Measurements from ENCODE around the gene FOXE3. TPM values are rescaled to one million over a fixed set of nuclear protein-coding genes. Genes with fewer than 3 reads are reported as not detected.

FOXE3 gene
- total RNA-seq, 6 experiments from 2014 or later = not detected

DNA sequence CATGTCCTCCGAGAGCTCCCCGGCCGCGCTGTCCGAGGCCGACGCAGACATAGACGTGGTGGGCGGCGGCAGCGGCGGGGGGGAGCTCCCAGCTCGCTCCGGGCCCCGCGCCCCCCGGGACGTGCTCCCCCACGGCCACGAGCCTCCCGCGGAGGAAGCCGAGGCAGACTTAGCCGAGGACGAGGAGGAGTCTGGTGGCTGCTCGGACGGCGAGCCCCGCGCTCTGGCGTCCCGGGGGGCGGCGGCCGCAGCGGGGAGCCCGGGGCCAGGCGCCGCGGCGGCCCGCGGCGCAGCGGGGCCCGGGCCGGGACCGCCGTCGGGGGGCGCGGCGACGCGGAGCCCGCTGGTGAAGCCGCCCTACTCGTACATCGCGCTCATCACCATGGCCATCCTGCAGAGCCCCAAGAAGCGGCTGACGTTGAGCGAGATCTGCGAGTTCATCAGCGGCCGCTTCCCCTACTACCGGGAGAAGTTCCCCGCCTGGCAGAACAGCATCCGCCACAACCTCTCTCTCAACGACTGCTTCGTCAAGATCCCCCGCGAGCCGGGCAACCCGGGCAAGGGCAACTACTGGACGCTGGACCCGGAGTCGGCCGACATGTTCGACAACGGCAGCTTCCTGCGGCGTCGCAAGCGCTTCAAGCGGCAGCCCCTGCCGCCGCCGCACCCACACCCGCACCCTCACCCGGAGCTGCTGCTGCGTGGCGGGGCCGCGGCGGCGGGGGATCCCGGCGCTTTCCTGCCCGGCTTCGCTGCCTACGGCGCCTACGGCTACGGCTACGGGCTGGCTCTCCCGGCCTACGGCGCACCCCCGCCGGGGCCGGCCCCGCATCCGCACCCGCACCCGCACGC is 22.3 kb downstream of the FOXE3 start:
- Mint-ChIP-seq H3K9me3 (no peaks in the 10 kb centered on the region), H3K4me1 (ENCODE audit: low read depth) (peaks cover 25% of the 10 kb centered on the region), H3K27ac (no peak overlapping the region), H3K4me3 (no peak overlapping the region), H3K27me3 (ENCODE audit: insufficient read depth) (peaks cover under 1% of the 10 kb centered on the region; the same call in 1 of the 2 replicates), H3K36me3 (ENCODE audit: low read depth) (no peaks in the 10 kb centered on the region)
- no peak for DNase-seq
- TF ChIP-seq, protein P1, sequence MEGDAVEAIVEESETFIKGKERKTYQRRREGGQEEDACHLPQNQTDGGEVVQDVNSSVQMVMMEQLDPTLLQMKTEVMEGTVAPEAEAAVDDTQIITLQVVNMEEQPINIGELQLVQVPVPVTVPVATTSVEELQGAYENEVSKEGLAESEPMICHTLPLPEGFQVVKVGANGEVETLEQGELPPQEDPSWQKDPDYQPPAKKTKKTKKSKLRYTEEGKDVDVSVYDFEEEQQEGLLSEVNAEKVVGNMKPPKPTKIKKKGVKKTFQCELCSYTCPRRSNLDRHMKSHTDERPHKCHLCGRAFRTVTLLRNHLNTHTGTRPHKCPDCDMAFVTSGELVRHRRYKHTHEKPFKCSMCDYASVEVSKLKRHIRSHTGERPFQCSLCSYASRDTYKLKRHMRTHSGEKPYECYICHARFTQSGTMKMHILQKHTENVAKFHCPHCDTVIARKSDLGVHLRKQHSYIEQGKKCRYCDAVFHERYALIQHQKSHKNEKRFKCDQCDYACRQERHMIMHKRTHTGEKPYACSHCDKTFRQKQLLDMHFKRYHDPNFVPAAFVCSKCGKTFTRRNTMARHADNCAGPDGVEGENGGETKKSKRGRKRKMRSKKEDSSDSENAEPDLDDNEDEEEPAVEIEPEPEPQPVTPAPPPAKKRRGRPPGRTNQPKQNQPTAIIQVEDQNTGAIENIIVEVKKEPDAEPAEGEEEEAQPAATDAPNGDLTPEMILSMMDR (IDR thresholded peaks at IDR 0.05) = no peak

DNA sequence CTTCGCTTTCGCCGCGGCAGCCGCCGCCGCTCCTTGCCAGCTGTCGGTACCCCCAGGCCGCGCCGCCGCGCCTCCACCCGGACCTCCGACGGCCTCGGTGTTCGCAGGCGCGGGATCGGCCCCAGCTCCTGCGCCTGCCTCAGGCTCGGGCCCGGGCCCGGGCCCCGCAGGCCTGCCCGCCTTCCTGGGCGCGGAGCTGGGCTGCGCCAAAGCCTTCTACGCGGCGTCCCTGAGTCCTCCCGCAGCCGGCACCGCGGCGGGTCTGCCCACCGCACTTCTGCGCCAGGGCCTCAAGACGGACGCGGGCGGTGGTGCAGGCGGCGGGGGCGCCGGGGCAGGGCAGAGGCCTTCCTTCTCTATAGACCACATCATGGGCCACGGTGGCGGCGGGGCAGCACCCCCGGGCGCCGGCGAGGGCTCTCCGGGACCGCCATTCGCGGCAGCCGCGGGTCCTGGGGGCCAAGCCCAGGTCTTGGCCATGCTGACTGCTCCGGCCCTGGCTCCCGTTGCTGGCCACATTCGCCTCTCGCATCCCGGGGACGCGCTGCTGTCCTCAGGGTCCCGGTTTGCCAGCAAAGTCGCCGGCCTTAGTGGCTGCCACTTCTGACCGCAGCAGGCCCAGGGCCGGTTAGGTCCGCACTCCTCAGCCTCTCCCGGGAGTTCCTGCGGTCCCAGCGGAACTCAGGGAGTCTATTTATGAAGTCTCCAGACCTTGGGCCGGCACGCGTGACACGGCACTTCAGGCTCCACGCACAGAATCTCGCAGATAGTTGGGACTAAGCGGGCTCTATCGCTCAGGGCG is 23.1 kb downstream of the FOXE3 start:
- no peak for DNase-seq
- Mint-ChIP-seq H3K36me3 (ENCODE audit: low read depth) (peaks cover under 1% of the 10 kb centered on the region; the same call in 1 of the 2 replicates), H3K27ac (no peak overlapping the region), H3K4me1 (ENCODE audit: low read depth) (peaks cover 20% of the 10 kb centered on the region), H3K4me3 (no peak overlapping the region), H3K27me3 (ENCODE audit: insufficient read depth) (peaks cover 7% of the 10 kb centered on the region), H3K9me3 (peaks cover 2% of the 10 kb centered on the region; the same call in 1 of the 2 replicates)
- TF ChIP-seq, protein P1 (IDR thresholded peaks at IDR 0.05) = no peak

DNA sequence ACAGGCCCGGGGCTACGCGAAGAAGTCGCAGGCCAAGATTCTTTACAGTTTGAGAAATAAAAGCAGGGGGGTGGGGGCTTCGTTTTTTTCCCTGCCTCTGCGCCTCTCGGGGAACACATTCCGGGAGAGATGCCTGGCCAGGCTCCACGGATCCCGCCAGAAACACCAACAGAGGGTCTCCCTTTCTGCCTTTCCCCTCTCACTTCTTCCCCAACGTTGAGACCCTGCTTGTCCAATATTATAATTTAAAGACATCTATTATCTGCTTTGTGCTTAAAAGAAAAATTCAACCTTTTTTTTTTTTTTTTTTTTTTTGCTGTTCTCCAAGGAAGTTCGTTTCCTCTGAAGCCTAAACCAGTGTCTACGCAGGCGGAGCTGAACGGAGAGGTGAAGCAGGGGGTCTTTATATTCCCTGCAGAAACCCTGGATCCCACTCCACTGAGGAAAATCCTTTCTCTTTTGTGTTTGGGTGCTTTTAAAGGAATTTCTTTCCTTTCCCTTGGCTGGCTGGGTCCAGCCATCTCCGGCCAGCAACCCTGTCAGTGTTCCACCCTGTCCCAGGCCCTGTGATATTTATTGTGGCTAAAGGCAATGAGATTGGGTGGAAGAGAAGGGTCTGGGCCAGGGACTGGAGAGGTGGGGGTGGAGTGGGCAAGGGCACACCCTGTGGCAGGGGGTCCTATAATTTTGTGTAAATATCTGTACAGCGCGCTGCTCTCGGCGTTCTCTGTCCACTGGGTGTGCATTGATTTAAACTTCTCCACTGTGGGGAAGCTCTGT is 23.9 kb downstream of the FOXE3 start:
- Mint-ChIP-seq H3K36me3 (ENCODE audit: low read depth) (peaks cover 4% of the 10 kb centered on the region; the same call in 1 of the 2 replicates), H3K9me3 (peaks cover 6% of the 10 kb centered on the region; the same call in 1 of the 2 replicates), H3K27me3 (ENCODE audit: insufficient read depth) (peaks cover 13% of the 10 kb centered on the region), H3K4me1 (ENCODE audit: low read depth) (peaks cover 17% of the 10 kb centered on the region), H3K27ac (no peak overlapping the region), H3K4me3 (no peak overlapping the region; the same call in 1 of the 2 replicates)
- DNase-seq = no peak
- TF ChIP-seq, protein P1 (IDR thresholded peaks at IDR 0.05) = no peak

DNA sequence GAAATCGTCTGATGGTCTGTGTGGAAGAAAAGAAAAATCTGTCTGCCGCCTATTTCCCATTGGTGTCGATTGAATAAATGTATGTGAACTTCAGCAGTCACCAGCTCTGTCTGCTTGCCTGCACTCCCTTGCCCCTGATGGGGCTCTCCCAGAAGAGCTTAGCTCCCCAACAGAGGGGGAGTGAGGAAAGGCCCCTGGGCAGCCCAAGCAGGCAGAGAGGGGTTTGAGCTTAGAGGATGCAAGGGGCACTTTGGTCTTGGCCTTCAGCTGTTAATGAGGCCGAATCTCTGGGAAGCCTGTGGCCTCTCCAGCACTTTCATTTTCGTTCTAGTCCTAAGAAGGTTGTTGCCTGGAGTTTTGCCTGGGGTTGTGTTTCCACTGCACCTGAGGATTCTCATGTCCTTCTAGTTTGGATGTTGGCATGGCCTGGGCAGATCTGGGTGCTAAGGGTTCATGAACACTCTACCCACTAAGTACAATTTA is 24.6 kb downstream of the FOXE3 start:
- Mint-ChIP-seq H3K36me3 (ENCODE audit: low read depth) (peaks cover 4% of the 10 kb centered on the region; the same call in 1 of the 2 replicates), H3K4me1 (ENCODE audit: low read depth) (peaks cover 12% of the 10 kb centered on the region), H3K27ac (no peak overlapping the region), H3K9me3 (peaks cover 6% of the 10 kb centered on the region; the same call in 1 of the 2 replicates), H3K4me3 (no peak overlapping the region), H3K27me3 (ENCODE audit: insufficient read depth) (peaks cover 17% of the 10 kb centered on the region)
- DNase-seq = no peak
- TF ChIP-seq, protein P1 (IDR thresholded peaks at IDR 0.05) = no peak
